A172 (cell line): ENCODE data around the gene ITGAX. TPM values are rescaled to one million over a fixed set of nuclear protein-coding genes. Genes with fewer than 3 reads are reported as not detected.
"Not testable (repeated sequence)": the region's sequence is repeated elsewhere in the genome, so short reads cannot be mapped to it uniquely, and the experiment has no call there.

Experiments
- DNase-seq: peaks from one replicate; pipeline ENCODE4 v3.0.0-alpha.2; 2015; ENCODE audit warnings: low spot score
- total RNA-seq: library from RNA; depleted of rRNA; stranded (reverse); fragments of >200 nt; shearing (Covaris generic); gene quantifications from 2 replicates; pipeline ENCODE4 v1.2.3, GENCODE V29; 2014

Gene ITGAX
- total RNA-seq, 1 experiment from 2014 or later = 4.1 TPM

GRCh38 chr16:31410082-31410481, 55.1 kb downstream of the ITGAX start:
- DNase-seq = no peak

- DNase-seq = no peak
Observed at GRCh38 chr16:31411024-31411844, 56.3 kb downstream of the ITGAX start.

- DNase-seq = no peak
Observed at GRCh38 chr16:31412750-31413149, 57.8 kb downstream of the ITGAX start.

GRCh38 chr16:31413381-31413780, 58.4 kb downstream of the ITGAX start:
- DNase-seq = no peak

GRCh38 chr16:31413943-31414342, 59.0 kb downstream of the ITGAX start:
- DNase-seq = no peak

GRCh38 chr16:31414706-31415105, 59.7 kb downstream of the ITGAX start:
- no peak for DNase-seq

GRCh38 chr16:31416371-31416770, 61.4 kb downstream of the ITGAX start:
- no peak for DNase-seq

- not testable (repeated sequence) for DNase-seq
Observed at GRCh38 chr16:31417036-31417435, 62.1 kb downstream of the ITGAX start.

- DNase-seq = no peak
Observed at GRCh38 chr16:31417916-31418315, 62.9 kb downstream of the ITGAX start.

GRCh38 chr16:31420037-31420436, 65.1 kb downstream of the ITGAX start:
- DNase-seq = no peak

GRCh38 chr16:31421587-31421986, 66.6 kb downstream of the ITGAX start:
- DNase-seq = no peak

GRCh38 chr16:31423241-31423640, 68.3 kb downstream of the ITGAX start:
- DNase-seq = no peak

GRCh38 chr16:31423801-31424200, 68.8 kb downstream of the ITGAX start:
- DNase-seq = no peak

GRCh38 chr16:31427441-31428278, 72.7 kb downstream of the ITGAX start:
- no peak for DNase-seq

- DNase-seq = no peak
Observed at GRCh38 chr16:31428279-31428597, 73.3 kb downstream of the ITGAX start, which contains the start of gene COX6A2. Gene COX6A2, minus strand, starts transcription at chr16:31428360. Its CDS starts 35 bp downstream, at chr16:31428325.

- no peak for DNase-seq
Observed at GRCh38 chr16:31428638-31429247, 73.8 kb downstream of the ITGAX start.

GRCh38 chr16:31429314-31429713, 74.3 kb downstream of the ITGAX start:
- DNase-seq = no peak

GRCh38 chr16:31429796-31430195, 74.8 kb downstream of the ITGAX start:
- no peak for DNase-seq

- no peak for DNase-seq
Observed at GRCh38 chr16:31430380-31431052, 75.5 kb downstream of the ITGAX start.
